ENCODE data around the gene TIMM17A. TPM values are rescaled to one million over a fixed set of nuclear protein-coding genes. Genes with fewer than 3 reads are reported as not detected.
A peak's percentile ranks its signal among the peaks of the same experiment; 100 is the strongest.

Gene TIMM17A
- total RNA-seq, 1 donor from 2014 or later = 69.8 TPM

DNA sequence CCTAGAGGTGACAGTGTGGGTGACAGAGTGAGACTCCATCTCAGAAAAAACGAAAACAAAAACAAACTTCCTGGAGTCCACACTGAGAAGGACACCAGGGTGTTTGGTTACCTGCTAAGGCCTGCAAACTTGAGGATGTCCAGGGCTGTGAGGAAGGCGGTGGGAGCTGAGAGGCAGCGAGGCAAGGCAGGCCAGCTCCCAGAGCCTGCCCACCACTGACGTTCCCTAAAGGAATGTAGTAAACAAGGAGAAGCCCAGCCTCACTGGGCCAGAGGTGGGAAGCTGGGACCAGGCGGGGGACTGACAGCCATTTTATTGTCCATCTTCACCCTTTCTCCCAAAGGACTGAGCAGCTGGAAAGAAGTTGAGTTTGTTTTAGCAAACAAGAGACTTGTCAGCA lies 42.5 kb upstream of the TIMM17A start:
- Mint-ChIP-seq H3K27me3 (ENCODE audit: unreplicated experiment) (peaks cover 12% of the 10 kb centered on the region), H3K27ac (ENCODE audit: unreplicated experiment) (no peak overlapping the region), H3K36me3 (ENCODE audit: unreplicated experiment) (no peaks in the 10 kb centered on the region), H3K4me1 (ENCODE audit: low read depth, unreplicated experiment) (peaks cover 5% of the 10 kb centered on the region), H3K4me3 (ENCODE audit: unreplicated experiment) (no peak overlapping the region), H3K9me3 (ENCODE audit: unreplicated experiment) (peaks cover 2% of the 10 kb centered on the region)
- TF ChIP-seq, protein P1, sequence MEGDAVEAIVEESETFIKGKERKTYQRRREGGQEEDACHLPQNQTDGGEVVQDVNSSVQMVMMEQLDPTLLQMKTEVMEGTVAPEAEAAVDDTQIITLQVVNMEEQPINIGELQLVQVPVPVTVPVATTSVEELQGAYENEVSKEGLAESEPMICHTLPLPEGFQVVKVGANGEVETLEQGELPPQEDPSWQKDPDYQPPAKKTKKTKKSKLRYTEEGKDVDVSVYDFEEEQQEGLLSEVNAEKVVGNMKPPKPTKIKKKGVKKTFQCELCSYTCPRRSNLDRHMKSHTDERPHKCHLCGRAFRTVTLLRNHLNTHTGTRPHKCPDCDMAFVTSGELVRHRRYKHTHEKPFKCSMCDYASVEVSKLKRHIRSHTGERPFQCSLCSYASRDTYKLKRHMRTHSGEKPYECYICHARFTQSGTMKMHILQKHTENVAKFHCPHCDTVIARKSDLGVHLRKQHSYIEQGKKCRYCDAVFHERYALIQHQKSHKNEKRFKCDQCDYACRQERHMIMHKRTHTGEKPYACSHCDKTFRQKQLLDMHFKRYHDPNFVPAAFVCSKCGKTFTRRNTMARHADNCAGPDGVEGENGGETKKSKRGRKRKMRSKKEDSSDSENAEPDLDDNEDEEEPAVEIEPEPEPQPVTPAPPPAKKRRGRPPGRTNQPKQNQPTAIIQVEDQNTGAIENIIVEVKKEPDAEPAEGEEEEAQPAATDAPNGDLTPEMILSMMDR (IDR thresholded peaks at IDR 0.05; ENCODE audit: partially characterized antibody, unreplicated experiment) = no peak
- DNase-seq = no peak

GRCh38 chr1:201914456-201915235 lies 40.7 kb upstream of the TIMM17A start:
- no peak overlapping the region for H3K4me3 Mint-ChIP-seq (ENCODE audit: unreplicated experiment)
- H3K27ac Mint-ChIP-seq (ENCODE audit: unreplicated experiment) = peak overlapping the region; percentile 9
- TF ChIP-seq, protein P1 (IDR thresholded peaks at IDR 0.05; ENCODE audit: partially characterized antibody, unreplicated experiment) = no peak
- H3K36me3 Mint-ChIP-seq (ENCODE audit: unreplicated experiment) = peaks cover 4% of the 10 kb centered on the region
- peaks cover 12% of the 10 kb centered on the region for H3K27me3 Mint-ChIP-seq (ENCODE audit: unreplicated experiment)
- H3K4me1 Mint-ChIP-seq (ENCODE audit: low read depth, unreplicated experiment) = peaks cover 13% of the 10 kb centered on the region
- H3K9me3 Mint-ChIP-seq (ENCODE audit: unreplicated experiment) = peaks cover 2% of the 10 kb centered on the region
- DNase-seq = no peak

GRCh38 chr1:201916649-201917249 lies 38.6 kb upstream of the TIMM17A start:
- peak overlapping the region; percentile 30 for H3K4me3 Mint-ChIP-seq (ENCODE audit: unreplicated experiment)
- peaks cover 7% of the 10 kb centered on the region for H3K27me3 Mint-ChIP-seq (ENCODE audit: unreplicated experiment)
- peaks cover 13% of the 10 kb centered on the region for H3K4me1 Mint-ChIP-seq (ENCODE audit: low read depth, unreplicated experiment)
- H3K36me3 Mint-ChIP-seq (ENCODE audit: unreplicated experiment) = peaks cover 4% of the 10 kb centered on the region
- no peak for DNase-seq
- H3K27ac Mint-ChIP-seq (ENCODE audit: unreplicated experiment) = no peak overlapping the region
- H3K9me3 Mint-ChIP-seq (ENCODE audit: unreplicated experiment) = peaks cover 4% of the 10 kb centered on the region
- TF ChIP-seq, protein P1 (IDR thresholded peaks at IDR 0.05; ENCODE audit: partially characterized antibody, unreplicated experiment) = no peak

GRCh38 chr1:201917362-201918033 lies 37.8 kb upstream of the TIMM17A start:
- H3K27ac Mint-ChIP-seq (ENCODE audit: unreplicated experiment) = no peak overlapping the region
- H3K4me1 Mint-ChIP-seq (ENCODE audit: low read depth, unreplicated experiment) = peaks cover 18% of the 10 kb centered on the region
- H3K9me3 Mint-ChIP-seq (ENCODE audit: unreplicated experiment) = peaks cover 4% of the 10 kb centered on the region
- DNase-seq = no peak
- H3K27me3 Mint-ChIP-seq (ENCODE audit: unreplicated experiment) = peaks cover 5% of the 10 kb centered on the region
- TF ChIP-seq, protein P1 (IDR thresholded peaks at IDR 0.05; ENCODE audit: partially characterized antibody, unreplicated experiment) = no peak
- peaks cover 4% of the 10 kb centered on the region for H3K36me3 Mint-ChIP-seq (ENCODE audit: unreplicated experiment)
- peak overlapping the region; percentile 4 for H3K4me3 Mint-ChIP-seq (ENCODE audit: unreplicated experiment)

Measured in glutamatergic neuron (in vitro differentiated cells).